ENCODE measurements around the gene TJP1. TPM values are rescaled to one million over a fixed set of nuclear protein-coding genes. Genes with fewer than 3 reads are reported as not detected.
A peak's percentile ranks its signal among the peaks of the same experiment; 100 is the strongest.
"Not testable (repeated sequence)": the region's sequence is repeated elsewhere in the genome, so short reads cannot be mapped to it uniquely, and the experiment has no call there.

The TJP1 gene
- total and polyA plus RNA-seq, 4 donors: 17.4 to 141 (median 71.5) TPM

- 91 to 92% methylated on average over 4 of the region's 4 CpGs for WGBS, 2 donors
- intact Hi-C loops (cut with DNase I): no loop called here
- H3K27me3 ChIP-seq (ENCODE audit: control insufficient read depth in 1 of 2, insufficient read depth in 2 of 2, low read length in 1 of 2): no peaks in the 10 kb centered on the region
- H3K9me3 ChIP-seq (ENCODE audit: control insufficient read depth, low read length): no peaks in the 10 kb centered on the region
- H3K36me3 ChIP-seq (ENCODE audit: control insufficient read depth in 1 of 2, insufficient read depth in 2 of 2, low read length in 1 of 2): no peaks in the 10 kb centered on the region
- DNase-seq: no peak
- H3K4me3 ChIP-seq (ENCODE audit: low read length in 2 of 2): no peak overlapping the region
- no peaks in the 10 kb centered on the region for H3K4me1 ChIP-seq (ENCODE audit: control insufficient read depth in 1 of 2, insufficient read depth in 2 of 2, low read length in 2 of 2)
- H3K27ac ChIP-seq (ENCODE audit: low read depth in 1 of 2, low read length in 2 of 2): no peak overlapping the region
- ATAC-seq (ENCODE audit: low FRiP score): peak; percentile 28
Measured at GRCh38 chr15:29678504-29679034, 143.7 kb downstream of the TJP1 start.

GRCh38 chr15:29677871-29678461 lies 144.3 kb downstream of the TJP1 start:
- Histone ChIP-seq H3K4me1 (ENCODE audit: control insufficient read depth in 1 of 2, insufficient read depth in 2 of 2, low read length in 2 of 2) (no peaks in the 10 kb centered on the region), H3K27ac (ENCODE audit: low read depth in 1 of 2, low read length in 2 of 2) (no peak overlapping the region), H3K27me3 (ENCODE audit: control insufficient read depth in 1 of 2, insufficient read depth in 2 of 2, low read length in 1 of 2) (no peaks in the 10 kb centered on the region), H3K4me3 (ENCODE audit: low read length in 2 of 2) (no peak overlapping the region), H3K9me3 (ENCODE audit: control insufficient read depth, low read length) (no peaks in the 10 kb centered on the region), H3K36me3 (ENCODE audit: control insufficient read depth in 1 of 2, insufficient read depth in 2 of 2, low read length in 1 of 2) (no peaks in the 10 kb centered on the region)
- WGBS, 2 donors: 92 to 94% methylated on average over 9 to 10 of the region's 10 CpGs
- intact Hi-C loops (cut with DNase I): no loop called here
- ATAC-seq (ENCODE audit: low FRiP score): no peak
- no peak for DNase-seq

GRCh38 chr15:29677455-29677854 lies 144.8 kb downstream of the TJP1 start:
- Histone ChIP-seq H3K27ac (ENCODE audit: low read depth in 1 of 2, low read length in 2 of 2) (no peak overlapping the region), H3K4me3 (ENCODE audit: low read length in 2 of 2) (no peak overlapping the region), H3K9me3 (ENCODE audit: control insufficient read depth, low read length) (no peaks in the 10 kb centered on the region), H3K4me1 (ENCODE audit: control insufficient read depth in 1 of 2, insufficient read depth in 2 of 2, low read length in 2 of 2) (no peaks in the 10 kb centered on the region), H3K36me3 (ENCODE audit: control insufficient read depth in 1 of 2, insufficient read depth in 2 of 2, low read length in 1 of 2) (no peaks in the 10 kb centered on the region), H3K27me3 (ENCODE audit: control insufficient read depth in 1 of 2, insufficient read depth in 2 of 2, low read length in 1 of 2) (no peaks in the 10 kb centered on the region)
- intact Hi-C loops (cut with DNase I): no loop called here
- WGBS, 2 donors: 90 to 94% methylated on average over 4 of the region's 4 CpGs
- ATAC-seq (ENCODE audit: low FRiP score) (no peak), DNase-seq (no peak)

GRCh38 chr15:29676961-29677402 lies 145.3 kb downstream of the TJP1 start:
- no peak for DNase-seq
- H3K4me1 ChIP-seq (ENCODE audit: control insufficient read depth in 1 of 2, insufficient read depth in 2 of 2, low read length in 2 of 2): no peaks in the 10 kb centered on the region
- no peak for ATAC-seq (ENCODE audit: low FRiP score)
- H3K4me3 ChIP-seq (ENCODE audit: low read length in 2 of 2): no peak overlapping the region
- no peaks in the 10 kb centered on the region for H3K27me3 ChIP-seq (ENCODE audit: control insufficient read depth in 1 of 2, insufficient read depth in 2 of 2, low read length in 1 of 2)
- no peaks in the 10 kb centered on the region for H3K9me3 ChIP-seq (ENCODE audit: control insufficient read depth, low read length)
- 58 to 64% methylated on average over 8 of the region's 8 CpGs for WGBS, 2 donors
- H3K27ac ChIP-seq (ENCODE audit: low read depth in 1 of 2, low read length in 2 of 2): no peak overlapping the region
- no peaks in the 10 kb centered on the region for H3K36me3 ChIP-seq (ENCODE audit: control insufficient read depth in 1 of 2, insufficient read depth in 2 of 2, low read length in 1 of 2)
- intact Hi-C loops (cut with DNase I): loop anchor here in 1 of 2 donors (1.0 kb wide), 1 partner anchor 14 kb away; no protein-coding TSS in a partner anchor

GRCh38 chr15:29676374-29676960 lies 145.8 kb downstream of the TJP1 start:
- 88 to 89% methylated on average over 13 of the region's 13 CpGs for WGBS, 2 donors
- not testable (repeated sequence) for H3K27me3 ChIP-seq (ENCODE audit: control insufficient read depth in 1 of 2, insufficient read depth in 2 of 2, low read length in 1 of 2); H3K4me3 ChIP-seq (ENCODE audit: low read length in 2 of 2); H3K36me3 ChIP-seq (ENCODE audit: control insufficient read depth in 1 of 2, insufficient read depth in 2 of 2, low read length in 1 of 2); H3K4me1 ChIP-seq (ENCODE audit: control insufficient read depth in 1 of 2, insufficient read depth in 2 of 2, low read length in 2 of 2); DNase-seq; H3K27ac ChIP-seq (ENCODE audit: low read depth in 1 of 2, low read length in 2 of 2); ATAC-seq (ENCODE audit: low FRiP score); H3K9me3 ChIP-seq (ENCODE audit: control insufficient read depth, low read length)
- intact Hi-C loops (cut with DNase I): loop anchor here in 1 of 2 donors (1.0 kb wide), 1 partner anchor 15 kb away; no protein-coding TSS in a partner anchor

- WGBS, 2 donors: 64 to 78% methylated on average over 29 of the region's 29 CpGs
- H3K9me3 ChIP-seq (ENCODE audit: control insufficient read depth, low read length): no peaks in the 10 kb centered on the region
- no peaks in the 10 kb centered on the region for H3K27me3 ChIP-seq (ENCODE audit: control insufficient read depth in 1 of 2, insufficient read depth in 2 of 2, low read length in 1 of 2)
- peaks cover 0 to 3% of the 10 kb centered on the region in 2 donors for H3K4me1 ChIP-seq (ENCODE audit: control insufficient read depth in 1 of 2, insufficient read depth in 2 of 2, low read length in 2 of 2)
- H3K4me3 ChIP-seq (ENCODE audit: low read length in 2 of 2): no peak overlapping the region
- intact Hi-C loops (cut with DNase I): loop anchor here in 1 of 2 donors (1.0 kb wide), 1 partner anchor 15 kb away; no protein-coding TSS in a partner anchor
- ATAC-seq (ENCODE audit: low FRiP score) (no peak), DNase-seq (no peak)
- H3K36me3 ChIP-seq (ENCODE audit: control insufficient read depth in 1 of 2, insufficient read depth in 2 of 2, low read length in 1 of 2): no peaks in the 10 kb centered on the region
- no peak overlapping the region for H3K27ac ChIP-seq (ENCODE audit: low read depth in 1 of 2, low read length in 2 of 2)
Measured at GRCh38 chr15:29675791-29676301, 146.4 kb downstream of the TJP1 start.

GRCh38 chr15:29674661-29675533 lies 147.4 kb downstream of the TJP1 start:
- WGBS, 2 donors: 1 to 2% methylated on average over 36 to 74 of the region's 74 CpGs
- H3K4me1 ChIP-seq (ENCODE audit: control insufficient read depth in 1 of 2, insufficient read depth in 2 of 2, low read length in 2 of 2): peaks cover 0 to 4% of the 10 kb centered on the region in 2 donors
- H3K9me3 ChIP-seq (ENCODE audit: control insufficient read depth, low read length): no peaks in the 10 kb centered on the region
- no peak overlapping the region for H3K27ac ChIP-seq (ENCODE audit: low read depth in 1 of 2, low read length in 2 of 2)
- peak overlapping the region; percentile 57 to 65 for H3K4me3 ChIP-seq (ENCODE audit: low read length in 2 of 2)
- H3K27me3 ChIP-seq (ENCODE audit: control insufficient read depth in 1 of 2, insufficient read depth in 2 of 2, low read length in 1 of 2): no peaks in the 10 kb centered on the region
- intact Hi-C loops (cut with DNase I): loop anchor here in 1 of 2 donors (5.0 kb wide), 1 partner anchor 147 kb away; the partner anchor contains the start of gene TJP1
- DNase-seq: peak; percentile 79 to 87
- no peaks in the 10 kb centered on the region for H3K36me3 ChIP-seq (ENCODE audit: control insufficient read depth in 1 of 2, insufficient read depth in 2 of 2, low read length in 1 of 2)
- peak; percentile 57 for ATAC-seq (ENCODE audit: low FRiP score)
